ENCODE data around the gene DGCR6.
"Not testable (repeated sequence)": the region's sequence is repeated elsewhere in the genome, so short reads cannot be mapped to it uniquely, and the experiment has no call there.

DGCR6 gene

GRCh38 chr22:18905540-18906409, at the start of gene DGCR6:
Gene DGCR6, plus strand, starts transcription at chr22:18906320. Its CDS starts 55 bp downstream, at chr22:18906375.
- DNase-seq (ENCODE audit: low spot score), result no peak

GRCh38 chr22:18859314-18859713, 46.8 kb upstream of the DGCR6 start:
- not testable (repeated sequence) for DNase-seq (ENCODE audit: low spot score)

- not testable (repeated sequence) for DNase-seq (ENCODE audit: low spot score)
Observed at GRCh38 chr22:18881260-18881659, 24.9 kb upstream of the DGCR6 start.

- DNase-seq (ENCODE audit: low spot score), result not testable (repeated sequence)
Observed at GRCh38 chr22:18884465-18884864, 21.7 kb upstream of the DGCR6 start.

- DNase-seq (ENCODE audit: low spot score), result no peak
Observed at GRCh38 chr22:18888115-18888514, 18.0 kb upstream of the DGCR6 start.

- DNase-seq (ENCODE audit: low spot score), result not testable (repeated sequence)
Observed at GRCh38 chr22:18890510-18891192, 15.5 kb upstream of the DGCR6 start.

- not testable (repeated sequence) for DNase-seq (ENCODE audit: low spot score)
Observed at GRCh38 chr22:18893775-18894174, 12.3 kb upstream of the DGCR6 start.

GRCh38 chr22:18896037-18896657, 10.0 kb upstream of the DGCR6 start:
- not testable (repeated sequence) for DNase-seq (ENCODE audit: low spot score)

- not testable (repeated sequence) for DNase-seq (ENCODE audit: low spot score)
Observed at GRCh38 chr22:18906410-18906745, 258 bp downstream of the DGCR6 start.

- no peak for DNase-seq (ENCODE audit: low spot score)
Observed at GRCh38 chr22:18906896-18907295, 776 bp downstream of the DGCR6 start.

- no peak for DNase-seq (ENCODE audit: low spot score)
Observed at GRCh38 chr22:18909556-18909955, 3.4 kb downstream of the DGCR6 start.

GRCh38 chr22:18911535-18911934, 5.4 kb downstream of the DGCR6 start:
- DNase-seq (ENCODE audit: low spot score), result not testable (repeated sequence)

GRCh38 chr22:18912264-18912946, 6.3 kb downstream of the DGCR6 start:
- not testable (repeated sequence) for DNase-seq (ENCODE audit: low spot score)

- not testable (repeated sequence) for DNase-seq (ENCODE audit: low spot score)
Observed at GRCh38 chr22:18914558-18914957, 8.4 kb downstream of the DGCR6 start.

- not testable (repeated sequence) for DNase-seq (ENCODE audit: low spot score)
Observed at GRCh38 chr22:18915550-18915949, 9.4 kb downstream of the DGCR6 start.

- DNase-seq (ENCODE audit: low spot score), result not testable (repeated sequence)
Observed at GRCh38 chr22:18917818-18918217, 11.7 kb downstream of the DGCR6 start.

GRCh38 chr22:18920257-18920902, 14.3 kb downstream of the DGCR6 start:
- DNase-seq (ENCODE audit: low spot score), result not testable (repeated sequence)

GRCh38 chr22:18925368-18926064, 19.4 kb downstream of the DGCR6 start:
- no peak for DNase-seq (ENCODE audit: low spot score)

GRCh38 chr22:18927020-18927419, 20.9 kb downstream of the DGCR6 start:
- DNase-seq (ENCODE audit: low spot score), result no peak

GRCh38 chr22:18927573-18927972, 21.5 kb downstream of the DGCR6 start:
- no peak for DNase-seq (ENCODE audit: low spot score)

- DNase-seq (ENCODE audit: low spot score), result no peak
Observed at GRCh38 chr22:18929459-18929858, 23.3 kb downstream of the DGCR6 start.
